Measurements from ENCODE around the gene KRTDAP.

Gene KRTDAP

DNA sequence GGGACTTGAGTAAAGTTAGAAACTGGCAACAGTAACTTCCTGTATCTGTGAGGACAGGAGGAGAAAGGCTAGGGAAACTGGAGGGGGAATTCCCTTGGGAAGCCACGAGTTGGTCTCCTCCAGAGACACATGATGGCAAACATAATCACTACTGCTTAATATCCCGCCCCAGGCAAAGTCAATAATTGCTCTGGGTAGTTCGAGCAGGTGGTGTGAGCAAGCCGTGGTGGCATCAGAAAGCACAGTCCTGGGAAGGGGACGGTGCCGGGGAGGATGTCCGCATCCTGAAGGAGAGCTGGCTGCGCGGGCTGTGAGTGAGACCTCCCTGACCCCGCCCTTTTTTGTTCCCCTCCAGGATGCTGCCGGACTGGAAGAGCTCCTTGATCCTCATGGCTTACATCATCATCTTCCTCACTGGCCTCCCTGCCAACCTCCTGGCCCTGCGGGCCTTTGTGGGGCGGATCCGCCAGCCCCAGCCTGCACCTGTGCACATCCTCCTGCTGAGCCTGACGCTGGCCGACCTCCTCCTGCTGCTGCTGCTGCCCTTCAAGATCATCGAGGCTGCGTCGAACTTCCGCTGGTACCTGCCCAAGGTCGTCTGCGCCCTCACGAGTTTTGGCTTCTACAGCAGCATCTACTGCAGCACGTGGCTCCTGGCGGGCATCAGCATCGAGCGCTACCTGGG, 40.8 kb downstream of the KRTDAP start:
- peak; percentile 73 for DNase-seq

DNA sequence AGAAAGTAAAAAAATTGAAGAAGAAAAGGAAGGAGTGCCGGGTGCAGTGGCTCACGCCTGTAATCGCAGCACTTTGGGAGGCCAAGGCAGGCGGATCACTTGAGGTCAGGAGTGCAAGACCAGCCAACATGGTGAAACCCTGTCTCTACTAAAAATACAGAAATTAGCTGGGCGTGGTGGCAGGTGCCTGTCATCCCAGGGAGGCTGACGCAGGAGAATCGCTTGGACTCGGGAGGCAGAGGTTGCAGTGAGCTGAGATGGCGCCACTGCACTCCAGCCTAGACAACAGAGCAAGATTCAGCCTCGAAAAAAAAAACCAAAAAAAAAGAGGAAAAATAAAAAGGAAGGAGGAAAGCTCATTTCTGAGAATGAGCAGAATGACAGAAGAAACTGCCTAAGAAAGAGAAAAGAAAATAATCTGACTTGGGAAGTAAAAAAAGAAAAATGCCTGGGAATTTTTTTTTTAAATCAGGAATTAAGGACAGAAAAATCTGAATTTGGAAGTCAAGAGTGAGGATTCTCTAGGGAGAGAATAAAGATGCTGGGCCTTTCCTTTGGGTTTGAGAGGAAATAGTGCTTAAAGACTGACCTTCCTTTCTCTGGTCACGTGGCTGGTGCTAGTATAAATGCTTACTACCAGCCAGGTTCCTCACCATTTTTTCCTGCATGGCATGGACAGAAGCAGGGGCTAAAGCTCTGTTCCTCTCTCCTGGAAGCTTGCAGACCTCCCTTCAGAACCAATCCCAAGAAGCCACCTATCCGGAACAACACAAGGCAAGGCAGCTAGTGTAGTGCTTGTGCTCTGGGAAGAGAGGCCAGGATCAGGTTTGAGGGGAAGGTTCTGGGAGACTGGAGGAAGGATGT, 42.4 kb downstream of the KRTDAP start, which contains the start of gene FFAR2:
Gene FFAR2 (plus strand): TSS at position 652 of the 864 bp plus-strand sequence. CDS start 1,458 bp downstream, outside the sequence.
- no peak for DNase-seq

DNA sequence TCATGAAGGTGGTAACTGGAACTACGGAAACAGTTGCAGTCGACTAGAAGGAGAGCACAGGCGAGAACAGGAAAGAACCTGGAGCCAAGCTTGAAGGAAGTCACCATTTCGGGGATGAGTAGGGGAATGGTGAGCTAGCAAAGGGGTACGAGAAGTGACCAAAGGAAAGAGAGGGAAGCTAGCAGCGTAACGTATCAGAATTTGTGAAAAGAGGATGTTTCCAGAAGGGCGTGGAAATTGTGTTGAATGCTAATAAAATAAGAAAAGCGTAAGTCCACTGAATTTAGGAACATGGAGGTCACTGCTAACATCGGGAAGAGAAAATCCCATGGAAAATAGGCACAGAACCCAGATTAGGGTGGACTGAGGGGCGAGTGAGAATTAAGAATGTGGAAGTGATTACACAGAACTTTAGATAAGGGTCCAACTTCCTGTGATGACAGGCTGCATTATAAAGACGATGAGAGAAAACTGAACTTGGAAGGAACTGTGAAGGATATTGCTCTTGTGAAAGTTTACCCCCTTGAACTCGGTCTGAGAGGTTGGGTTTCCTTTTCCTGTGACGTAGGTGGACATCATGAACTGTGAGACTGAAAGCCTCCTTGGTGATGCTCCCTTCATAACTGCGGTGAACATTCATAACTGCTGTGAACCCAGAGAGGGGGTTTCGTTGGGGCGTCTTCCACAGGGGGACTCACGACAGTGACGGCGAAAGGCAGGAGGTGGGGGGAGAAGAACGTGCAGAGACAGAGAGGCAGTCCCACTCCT, 44.3 kb downstream of the KRTDAP start:
- DNase-seq, result no peak

DNA sequence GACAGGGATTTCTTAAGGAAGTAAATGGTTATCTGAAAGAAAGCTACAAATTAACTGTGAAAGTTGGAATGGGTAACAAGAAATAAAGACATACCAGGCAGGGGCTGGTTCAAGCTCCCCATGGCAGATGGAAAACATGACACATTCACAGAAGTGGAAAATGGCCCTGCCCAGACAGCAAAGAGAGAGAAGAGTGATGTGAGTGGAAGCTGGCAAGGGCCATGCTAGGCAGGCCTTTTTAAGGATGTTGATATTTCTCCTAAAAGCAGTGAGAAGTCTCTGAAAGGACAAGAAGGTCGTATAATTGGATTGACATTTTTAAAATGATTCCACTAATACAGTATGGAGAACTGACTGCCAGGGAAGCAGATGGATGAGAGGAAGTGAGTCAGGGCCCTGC, 45.5 kb downstream of the KRTDAP start:
- DNase-seq, result no peak

DNA sequence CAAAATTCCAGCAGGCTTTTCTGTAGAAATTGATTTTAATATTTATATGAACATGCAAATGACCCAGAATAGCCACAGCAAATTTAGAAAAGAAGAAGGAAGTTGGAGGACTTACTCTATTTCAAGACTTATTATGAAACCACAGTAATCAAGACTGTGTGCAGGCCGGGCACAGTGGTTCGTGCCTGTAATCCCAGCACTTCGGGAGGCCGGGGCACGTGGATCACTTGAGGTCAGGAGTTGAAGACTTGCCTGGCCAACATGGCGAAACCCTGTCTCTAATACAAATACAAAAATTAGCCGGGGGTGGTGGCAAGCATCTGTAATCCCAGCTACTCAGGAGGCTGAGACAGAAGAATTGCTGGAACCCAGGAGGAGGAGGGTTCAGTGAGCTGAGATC, 48.2 kb downstream of the KRTDAP start:
- DNase-seq, result no peak

DNA sequence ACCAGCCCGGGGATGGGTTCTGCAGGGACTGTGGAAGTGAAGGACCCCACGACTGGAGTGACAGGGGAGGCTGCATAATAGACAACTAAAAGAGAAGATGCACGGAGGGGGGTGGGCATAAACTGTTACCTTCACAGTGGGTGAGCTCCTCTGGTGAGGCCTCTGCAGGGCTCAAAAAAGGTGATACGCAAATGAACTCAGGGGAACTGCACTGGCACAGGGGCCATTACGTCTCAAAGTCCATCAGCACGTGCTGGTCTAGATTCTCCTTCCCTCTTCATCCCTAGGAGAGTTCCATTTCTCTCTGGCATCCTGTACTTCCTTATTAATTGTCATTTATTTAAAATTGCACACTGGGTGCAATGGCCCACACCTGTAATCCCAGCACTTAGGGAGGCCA, 50.3 kb downstream of the KRTDAP start:
- no peak for DNase-seq

DNA sequence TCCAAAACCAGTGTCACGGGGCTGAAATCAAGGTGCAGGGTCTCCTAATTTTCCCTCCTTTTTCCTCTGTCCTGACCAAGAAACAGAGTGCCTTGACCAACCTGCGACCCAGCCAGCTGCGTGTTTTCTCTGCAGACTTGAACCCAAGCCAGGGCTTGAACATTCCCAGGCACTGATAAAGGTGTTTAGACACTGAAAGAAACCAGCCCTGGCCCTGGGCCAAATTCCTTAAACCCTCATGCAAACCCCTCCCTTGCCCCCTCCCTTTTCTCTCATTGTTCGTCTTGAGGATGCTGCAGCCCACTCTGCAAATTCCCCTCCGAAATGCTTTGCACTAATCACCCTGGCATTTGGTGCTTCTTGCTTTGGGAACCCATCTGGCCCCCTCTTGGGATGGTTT, 51.7 kb downstream of the KRTDAP start:
- no peak for DNase-seq

DNA sequence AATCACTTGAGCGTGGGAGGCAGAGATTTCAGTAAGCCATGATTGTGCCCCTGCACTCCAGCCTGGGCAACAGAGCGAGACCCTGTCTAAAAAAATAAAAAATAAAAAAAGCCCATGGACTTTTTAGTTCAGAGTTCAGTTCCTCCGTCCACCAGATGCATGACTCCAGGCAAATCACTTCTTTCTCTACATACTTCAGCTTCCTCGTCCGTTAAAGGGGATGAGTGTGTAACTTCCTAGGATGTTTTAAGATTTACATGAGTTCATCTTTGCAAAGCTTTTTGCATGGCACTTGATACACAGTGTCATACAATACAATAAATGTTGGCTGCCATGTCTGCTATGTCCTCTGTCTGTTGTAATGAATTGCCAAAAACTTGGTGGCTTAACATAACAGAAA, 52.2 kb downstream of the KRTDAP start:
- no peak for DNase-seq

DNA sequence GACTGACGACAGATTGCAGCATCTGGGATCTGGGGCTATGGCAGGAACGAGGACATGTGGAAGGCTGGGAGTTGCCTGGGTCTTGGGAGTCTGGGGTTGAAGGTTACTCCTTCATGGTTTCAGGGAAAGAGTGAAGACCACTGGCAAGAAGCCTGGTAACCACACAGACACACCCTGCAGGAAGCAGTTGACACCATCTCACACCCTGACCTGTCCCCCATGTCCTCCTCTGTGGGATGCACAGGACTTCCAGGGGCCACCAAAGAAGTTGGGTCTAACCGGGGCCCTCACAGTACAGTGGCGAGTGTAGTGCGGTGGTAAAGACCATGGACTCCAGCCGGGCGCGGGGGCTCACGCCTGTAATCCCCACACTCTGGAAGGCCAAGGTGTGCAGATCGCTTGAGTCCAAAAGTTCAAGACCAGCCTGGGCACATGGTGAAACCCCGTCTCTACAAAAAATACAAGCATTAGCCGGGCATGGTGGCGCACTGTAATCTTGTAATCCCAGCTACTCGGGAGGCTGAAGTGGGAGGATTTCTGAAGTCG, 52.8 kb downstream of the KRTDAP start:
- DNase-seq, result no peak

Measured in NCI-H1105 treated with DMSO at 0.1 percent for 48 hours (cell line).